HG02938 (cell line): ENCODE results near the gene TBC1D22A.

Source experiments
- ATAC-seq: cut with Tn5 transposase; IDR thresholded peaks from one replicate; pipeline ENCODE4 v1.9.1; 2021; ENCODE audit warnings: mild to moderate bottlenecking, moderate library complexity; ENCODE audit not compliant: unreplicated experiment

TBC1D22A gene

GRCh38 chr22:46737105-46737975 lies 25.1 kb upstream of the TBC1D22A start:
- no peak for ATAC-seq

GRCh38 chr22:46737976-46738646 lies 24.3 kb upstream of the TBC1D22A start, which contains the start of gene CERK:
CERK (minus strand) TSS chr22:46738252; CDS start chr22:46738148, 104 bp downstream.
- no peak for ATAC-seq

GRCh38 chr22:46738647-46739093 lies 23.8 kb upstream of the TBC1D22A start:
- no peak for ATAC-seq

GRCh38 chr22:46739094-46739870 lies 23.2 kb upstream of the TBC1D22A start:
- ATAC-seq, result no peak

- ATAC-seq, result no peak
Observed at GRCh38 chr22:46740910-46741780, 21.3 kb upstream of the TBC1D22A start.

GRCh38 chr22:46741974-46742519 lies 20.4 kb upstream of the TBC1D22A start:
- ATAC-seq, result no peak

GRCh38 chr22:46742576-46743221 lies 19.8 kb upstream of the TBC1D22A start:
- no peak for ATAC-seq

- ATAC-seq, result no peak
Observed at GRCh38 chr22:46744581-46744980, 17.9 kb upstream of the TBC1D22A start.

GRCh38 chr22:46746192-46746591 lies 16.3 kb upstream of the TBC1D22A start:
- ATAC-seq, result no peak

GRCh38 chr22:46746620-46747019 lies 15.8 kb upstream of the TBC1D22A start:
- no peak for ATAC-seq

GRCh38 chr22:46747646-46748045 lies 14.8 kb upstream of the TBC1D22A start:
- ATAC-seq, result no peak

- ATAC-seq, result no peak
Observed at GRCh38 chr22:46748206-46748907, 14.1 kb upstream of the TBC1D22A start.

- no peak for ATAC-seq
Observed at GRCh38 chr22:46748908-46749675, 13.4 kb upstream of the TBC1D22A start.

GRCh38 chr22:46749682-46750529 lies 12.5 kb upstream of the TBC1D22A start:
- no peak for ATAC-seq

- ATAC-seq, result no peak
Observed at GRCh38 chr22:46750530-46750800, 12.0 kb upstream of the TBC1D22A start.

GRCh38 chr22:46750863-46751443 lies 11.5 kb upstream of the TBC1D22A start:
- ATAC-seq, result no peak
